Mesothelial cell of epicardium (in vitro differentiated cells): ENCODE data around the gene ANKRD62. TPM values are rescaled to one million over a fixed set of nuclear protein-coding genes. Genes with fewer than 3 reads are reported as not detected.

Source experiments
- DNase-seq, 2 experiments: peaks; one replicate each; pipeline ENCODE4 v3.0.0; 2021; ENCODE audit warnings: low spot score in 2 of 2; ENCODE audit not compliant: unreplicated experiment in 2 of 2
- H3K27ac Mint-ChIP-seq: 2 replicates; pipeline ENCODE4 v1.8.0; 2021; ENCODE audit warnings: mixed read lengths
- H3K27me3 Mint-ChIP-seq: 2 replicates; pipeline ENCODE4 v1.8.0; 2021; ENCODE audit warnings: low read depth, mixed read lengths
- H3K36me3 Mint-ChIP-seq: 2 replicates; pipeline ENCODE4 v1.8.0; 2021; ENCODE audit warnings: mixed read lengths
- H3K4me1 Mint-ChIP-seq: 2 replicates; pipeline ENCODE4 v1.8.0; 2021; ENCODE audit warnings: mixed read lengths
- H3K4me3 Mint-ChIP-seq: 2 replicates; pipeline ENCODE4 v1.8.0; 2021; ENCODE audit warnings: mild to moderate bottlenecking, moderate library complexity, mixed read lengths
- H3K9me3 Mint-ChIP-seq: 2 replicates; pipeline ENCODE4 v1.8.0; 2021; ENCODE audit warnings: mixed read lengths
- total RNA-seq: library from RNA; stranded (reverse); gene quantifications from 3 replicates; pipeline ENCODE4 v1.2.1, GENCODE V29; 2021
- TF ChIP-seq, protein P1 (sequence below): fragments of 200-600 bp; sonication (generic); IDR thresholded peaks from one replicate; pipeline ENCODE4 v1.5.0; 2021; ENCODE audit warnings: antibody characterized with exemption; ENCODE audit not compliant: unreplicated experiment

ANKRD62 gene
- total RNA-seq, 1 donor from 2014 or later: not detected

DNA sequence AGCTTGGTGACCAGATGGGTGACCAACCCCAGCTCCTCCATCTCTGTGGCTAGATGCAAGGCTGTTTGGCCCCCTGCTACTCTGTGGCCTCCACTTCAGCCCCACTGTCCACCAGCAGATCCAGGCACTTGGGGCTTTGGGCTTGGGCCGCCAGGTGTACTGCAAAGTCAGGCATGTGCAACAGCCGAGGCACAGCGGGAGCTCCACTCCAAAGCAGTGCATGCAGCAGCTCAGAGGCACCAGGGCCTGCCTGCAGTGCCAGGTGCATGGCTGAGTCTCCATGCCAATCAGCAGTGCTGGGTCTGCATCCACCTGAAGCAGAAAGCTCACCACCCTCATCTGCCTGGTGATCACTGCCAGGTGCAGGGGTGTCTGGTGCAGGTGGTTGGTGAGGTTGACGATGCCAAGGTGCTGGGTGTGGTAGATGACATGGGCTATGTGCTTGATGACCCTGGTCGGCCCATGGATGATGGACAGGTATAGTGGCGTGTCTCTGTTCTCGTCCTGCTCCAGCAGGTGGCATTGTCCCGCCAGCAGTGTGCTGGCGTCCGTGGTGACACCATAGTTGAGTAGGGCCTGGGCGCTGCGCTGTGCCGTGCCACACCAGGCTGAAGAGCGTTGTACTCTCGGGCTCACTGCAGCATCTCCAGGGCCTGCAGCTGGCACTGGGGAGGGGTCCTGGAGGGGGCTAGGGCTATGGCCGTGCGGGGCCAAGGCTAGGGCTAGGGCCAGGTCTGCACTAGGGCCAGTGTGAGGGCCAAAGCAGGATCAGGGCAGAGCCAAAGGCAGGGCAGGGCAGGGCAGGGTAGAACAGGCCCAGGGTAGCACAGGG, 1.0 kb upstream of the ANKRD62 start:
- DNase-seq: no peak
- peaks cover 4% of the 10 kb centered on the region for H3K9me3 Mint-ChIP-seq
- H3K4me3 Mint-ChIP-seq: no peak overlapping the region
- TF ChIP-seq, protein P1, sequence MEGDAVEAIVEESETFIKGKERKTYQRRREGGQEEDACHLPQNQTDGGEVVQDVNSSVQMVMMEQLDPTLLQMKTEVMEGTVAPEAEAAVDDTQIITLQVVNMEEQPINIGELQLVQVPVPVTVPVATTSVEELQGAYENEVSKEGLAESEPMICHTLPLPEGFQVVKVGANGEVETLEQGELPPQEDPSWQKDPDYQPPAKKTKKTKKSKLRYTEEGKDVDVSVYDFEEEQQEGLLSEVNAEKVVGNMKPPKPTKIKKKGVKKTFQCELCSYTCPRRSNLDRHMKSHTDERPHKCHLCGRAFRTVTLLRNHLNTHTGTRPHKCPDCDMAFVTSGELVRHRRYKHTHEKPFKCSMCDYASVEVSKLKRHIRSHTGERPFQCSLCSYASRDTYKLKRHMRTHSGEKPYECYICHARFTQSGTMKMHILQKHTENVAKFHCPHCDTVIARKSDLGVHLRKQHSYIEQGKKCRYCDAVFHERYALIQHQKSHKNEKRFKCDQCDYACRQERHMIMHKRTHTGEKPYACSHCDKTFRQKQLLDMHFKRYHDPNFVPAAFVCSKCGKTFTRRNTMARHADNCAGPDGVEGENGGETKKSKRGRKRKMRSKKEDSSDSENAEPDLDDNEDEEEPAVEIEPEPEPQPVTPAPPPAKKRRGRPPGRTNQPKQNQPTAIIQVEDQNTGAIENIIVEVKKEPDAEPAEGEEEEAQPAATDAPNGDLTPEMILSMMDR: no peak
- no peaks in the 10 kb centered on the region for H3K4me1 Mint-ChIP-seq
- no peaks in the 10 kb centered on the region for H3K36me3 Mint-ChIP-seq
- peaks cover 21% of the 10 kb centered on the region for H3K27me3 Mint-ChIP-seq
- H3K27ac Mint-ChIP-seq: no peak overlapping the region

DNA sequence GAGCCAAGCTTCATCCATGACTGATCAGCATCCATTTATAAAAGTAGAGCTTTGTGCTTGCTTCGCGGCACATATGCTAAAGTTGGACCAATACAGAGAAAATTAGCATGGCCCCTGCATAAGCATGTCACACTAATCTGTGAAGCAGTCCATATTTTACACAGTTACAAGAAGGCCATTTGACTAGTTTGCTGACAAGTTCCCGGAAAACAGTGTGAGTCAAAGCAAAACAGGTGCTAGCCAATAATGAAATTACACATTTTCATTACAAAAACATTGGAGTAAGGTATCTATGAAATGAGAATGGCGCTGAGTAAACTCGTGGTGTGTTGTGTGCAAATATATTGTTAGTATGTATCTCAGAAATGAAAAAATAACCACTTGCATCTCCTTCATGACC, 4.7 kb downstream of the ANKRD62 start:
- Mint-ChIP-seq H3K36me3 (no peaks in the 10 kb centered on the region), H3K27me3 (peaks cover 58% of the 10 kb centered on the region), H3K4me1 (no peaks in the 10 kb centered on the region), H3K4me3 (no peak overlapping the region), H3K27ac (no peak overlapping the region), H3K9me3 (peaks cover 4% of the 10 kb centered on the region)
- TF ChIP-seq, protein P1: no peak
- no peak for DNase-seq

DNA sequence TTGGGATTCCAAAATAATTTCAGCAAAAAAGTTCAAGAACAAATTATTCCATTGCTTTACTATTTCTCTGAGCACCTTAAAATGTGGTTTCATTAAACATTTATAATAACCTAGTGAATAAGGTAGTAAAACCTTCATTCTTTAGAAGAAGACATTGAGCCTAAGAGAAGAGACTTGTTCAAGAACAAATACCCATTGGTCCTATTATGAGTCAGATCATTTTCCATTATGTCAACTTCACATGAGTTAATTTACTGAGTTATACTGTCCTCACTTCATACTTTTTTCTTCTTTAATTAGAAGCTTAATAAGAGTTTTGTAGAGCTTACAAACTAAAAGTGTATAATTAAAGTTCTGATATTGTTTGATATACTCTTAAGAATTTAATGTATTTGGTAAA, 5.5 kb downstream of the ANKRD62 start:
- H3K27me3 Mint-ChIP-seq: peaks cover 64% of the 10 kb centered on the region
- TF ChIP-seq, protein P1: no peak
- H3K9me3 Mint-ChIP-seq: no peaks in the 10 kb centered on the region
- H3K4me1 Mint-ChIP-seq: no peaks in the 10 kb centered on the region
- no peak overlapping the region for H3K27ac Mint-ChIP-seq
- no peaks in the 10 kb centered on the region for H3K36me3 Mint-ChIP-seq
- no peak for DNase-seq
- H3K4me3 Mint-ChIP-seq: no peak overlapping the region

DNA sequence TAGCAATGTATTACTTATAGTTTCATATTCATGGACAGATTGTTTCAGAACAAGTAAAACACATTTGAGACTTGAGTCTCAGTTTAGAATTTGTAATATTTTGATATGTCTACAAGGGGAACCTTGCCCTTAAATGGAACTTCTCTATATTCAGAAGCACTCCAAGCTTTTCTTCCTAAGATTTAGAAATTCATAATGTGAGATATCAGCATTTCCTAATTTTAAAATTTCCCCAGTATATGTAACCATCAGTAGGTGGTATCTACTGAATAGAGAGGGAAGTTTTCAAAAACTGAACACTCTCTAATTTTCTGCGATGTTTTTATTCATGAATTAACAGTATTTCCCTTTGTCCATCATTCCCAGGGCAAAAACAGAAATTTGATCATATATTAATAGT, 7.6 kb downstream of the ANKRD62 start:
- H3K27ac Mint-ChIP-seq: no peak overlapping the region
- H3K9me3 Mint-ChIP-seq: no peaks in the 10 kb centered on the region
- H3K36me3 Mint-ChIP-seq: no peaks in the 10 kb centered on the region
- no peaks in the 10 kb centered on the region for H3K4me1 Mint-ChIP-seq
- peaks cover 77% of the 10 kb centered on the region for H3K27me3 Mint-ChIP-seq
- H3K4me3 Mint-ChIP-seq: no peak overlapping the region
- no peak for DNase-seq
- TF ChIP-seq, protein P1: no peak

DNA sequence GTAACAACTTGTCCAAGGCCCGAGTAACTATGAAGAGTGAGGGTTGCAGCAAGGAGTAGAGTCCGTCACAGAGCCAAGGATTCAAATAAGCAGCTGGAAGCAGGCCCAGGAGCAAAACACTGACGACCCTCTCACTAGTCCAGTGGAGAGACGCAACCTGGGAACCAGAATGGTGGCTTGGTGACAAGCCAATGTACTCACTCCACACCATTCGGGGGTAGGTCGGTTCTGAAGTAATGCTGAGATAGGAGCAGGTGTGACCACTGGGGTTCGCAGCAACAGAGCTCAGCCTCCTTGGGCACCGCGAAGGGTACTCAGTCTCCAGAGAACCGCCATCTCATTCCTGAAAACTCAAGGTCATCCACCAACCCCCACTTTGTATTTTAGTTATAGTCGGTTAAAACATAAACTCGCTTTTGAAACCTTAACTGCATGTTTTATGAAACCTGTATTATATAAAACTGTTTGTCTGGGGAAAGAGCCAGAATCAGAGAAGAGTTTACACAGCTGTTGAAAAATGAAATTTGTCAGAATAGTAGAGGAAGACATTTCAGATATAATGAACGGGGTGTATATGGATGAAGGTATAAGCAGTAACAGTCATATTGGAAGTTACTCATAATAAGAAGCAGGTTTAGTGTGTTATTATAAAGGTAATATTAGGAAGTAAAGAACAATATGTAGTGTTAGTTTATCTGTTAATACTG, 8.6 kb downstream of the ANKRD62 start:
- H3K27ac Mint-ChIP-seq: no peak overlapping the region
- peaks cover 76% of the 10 kb centered on the region for H3K27me3 Mint-ChIP-seq
- no peaks in the 10 kb centered on the region for H3K4me1 Mint-ChIP-seq
- no peaks in the 10 kb centered on the region for H3K36me3 Mint-ChIP-seq
- no peak overlapping the region for H3K4me3 Mint-ChIP-seq
- DNase-seq: no peak
- TF ChIP-seq, protein P1: no peak
- no peaks in the 10 kb centered on the region for H3K9me3 Mint-ChIP-seq
